AG04450 (cell line): Measurements from ENCODE around the gene KCTD16. TPM values are rescaled to one million over a fixed set of nuclear protein-coding genes. Genes with fewer than 3 reads are reported as not detected.

Experiments used
- CTCF ChIA-PET: fragments of 300-600, 350-600 bp; formaldehyde crosslinking; extraction: SDS; loops from one replicate; lab custom pipeline; 2022; ENCODE audit warnings: antibody characterized with exemption, inconsistent platforms; lab: Charles Lee
- POLR2A ChIA-PET: fragments of 350-600 bp; formaldehyde crosslinking; extraction: SDS; loops from one replicate; lab custom pipeline; 2021; ENCODE audit warnings: antibody characterized with exemption, inconsistent platforms; lab: Yijun Ruan, JAX
- DNase-seq: peaks from one replicate; pipeline ENCODE4 v3.0.0-alpha.2; 2011; ENCODE audit warnings: low read depth, low spot score
- H3K27ac ChIP-seq: one replicate; pipeline ENCODE4 v1.5.1; 2012; ENCODE audit warnings: low read depth, low read length, control low read depth
- H3K27me3 ChIP-seq: one replicate; pipeline ENCODE4 v1.6.0; 2012; ENCODE audit warnings: low read length; ENCODE audit not compliant: control insufficient read depth, insufficient read depth
- H3K4me3 ChIP-seq: 2 replicates; pipeline ENCODE4 v1.5.1; 2011; ENCODE audit warnings: mild to moderate bottlenecking, low read depth, low read length, control low read depth
- H3K9me3 ChIP-seq: 2 replicates; pipeline ENCODE4 v1.5.1; 2012; ENCODE audit warnings: low read length; ENCODE audit not compliant: control insufficient read depth, insufficient read depth
- CTCF ChIP-seq: IDR thresholded peaks from 2 replicates; pipeline ENCODE4 v1.5.1; 2011; ENCODE audit warnings: low read depth, low read length, control low read depth, inconsistent platforms
- polyA plus RNA-seq: library from polyadenylated mRNA; depleted of rRNA; stranded (reverse); fragments of >200 nt; gene quantifications from 2 replicates; pipeline ENCODE4 v1.2.3, GENCODE V29; 2011

KCTD16 gene
- polyA plus RNA-seq, 1 experiment, result 0.38 TPM

- DNase-seq, result no peak
- CTCF ChIA-PET, result no interaction called here
- no peaks in the 10 kb centered on the region for H3K9me3 ChIP-seq
- no peak overlapping the region for H3K4me3 ChIP-seq
- POLR2A ChIA-PET, result no interaction called here
- TF ChIP-seq CTCF, result no peak
- H3K27ac ChIP-seq, result no peak overlapping the region
- peaks cover 12% of the 10 kb centered on the region for H3K27me3 ChIP-seq
Observed at GRCh38 chr5:144207875-144208444, 37.3 kb downstream of the KCTD16 start.

GRCh38 chr5:144209361-144209760 lies 38.7 kb downstream of the KCTD16 start:
- no peak for DNase-seq
- Histone ChIP-seq H3K9me3 (no peaks in the 10 kb centered on the region), H3K4me3 (no peak overlapping the region), H3K27me3 (peaks cover 12% of the 10 kb centered on the region), H3K27ac (no peak overlapping the region)
- TF ChIP-seq CTCF, result no peak
- CTCF ChIA-PET, result interaction anchor here (0.7 kb wide), 1 partner anchor 18 kb away, joined by 6 read pairs; no protein-coding TSS in a partner anchor
- POLR2A ChIA-PET, result no interaction called here

- no peak for TF ChIP-seq CTCF
- Histone ChIP-seq H3K27me3 (peaks cover 12% of the 10 kb centered on the region), H3K9me3 (no peaks in the 10 kb centered on the region), H3K27ac (no peak overlapping the region), H3K4me3 (no peak overlapping the region)
- POLR2A ChIA-PET, result no interaction called here
- CTCF ChIA-PET, result no interaction called here
- DNase-seq, result no peak
Observed at GRCh38 chr5:144210655-144211054, 40.0 kb downstream of the KCTD16 start.

GRCh38 chr5:144219869-144220268 lies 49.2 kb downstream of the KCTD16 start:
- ChIA-PET CTCF (interaction anchor here (1.3 kb wide), 1 partner anchor 16 kb away, joined by 6 read pairs; no protein-coding TSS in a partner anchor), POLR2A (no interaction called here)
- Histone ChIP-seq H3K4me3 (no peak overlapping the region), H3K27me3 (no peaks in the 10 kb centered on the region), H3K9me3 (no peaks in the 10 kb centered on the region), H3K27ac (no peak overlapping the region)
- no peak for TF ChIP-seq CTCF
- no peak for DNase-seq

GRCh38 chr5:144227363-144227999 lies 56.8 kb downstream of the KCTD16 start:
- TF ChIP-seq CTCF, result no peak
- CTCF ChIA-PET, result interaction anchor here (0.5 kb wide), 1 partner anchor 18 kb away, joined by 6 read pairs; no protein-coding TSS in a partner anchor
- Histone ChIP-seq H3K27me3 (peaks cover 2% of the 10 kb centered on the region), H3K27ac (no peak overlapping the region), H3K9me3 (no peaks in the 10 kb centered on the region), H3K4me3 (no peak overlapping the region)
- POLR2A ChIA-PET, result no interaction called here
- no peak for DNase-seq
